GM21367 (cell line): ENCODE results near the gene GSTA5.
A peak's percentile ranks its signal among the peaks of the same experiment; 100 is the strongest.
"Not testable (repeated sequence)": the region's sequence is repeated elsewhere in the genome, so short reads cannot be mapped to it uniquely, and the experiment has no call there.

Experiments used
- ATAC-seq: cut with Tn5 transposase; IDR thresholded peaks from one replicate; pipeline ENCODE4 v1.9.1; 2021; ENCODE audit not compliant: unreplicated experiment

The GSTA5 gene

GRCh38 chr6:52840763-52841585 is at the start of gene GSTA5:
Gene GSTA5, minus strand, starts transcription at chr6:52840813.
- ATAC-seq, result no peak

- no peak for ATAC-seq
Observed at GRCh38 chr6:52890018-52890417, 49.4 kb upstream of the GSTA5 start.

GRCh38 chr6:52887910-52888524 is 47.4 kb upstream of the GSTA5 start:
- ATAC-seq, result no peak

- ATAC-seq, result peak; percentile 100
Observed at GRCh38 chr6:52881996-52882841, 41.6 kb upstream of the GSTA5 start.

- ATAC-seq, result no peak
Observed at GRCh38 chr6:52881662-52881995, 41.0 kb upstream of the GSTA5 start.

- no peak for ATAC-seq
Observed at GRCh38 chr6:52877786-52878185, 37.2 kb upstream of the GSTA5 start.

GRCh38 chr6:52877168-52877567 is 36.6 kb upstream of the GSTA5 start:
- ATAC-seq, result no peak

- no peak for ATAC-seq
Observed at GRCh38 chr6:52876056-52876787, 35.6 kb upstream of the GSTA5 start.

- no peak for ATAC-seq
Observed at GRCh38 chr6:52872031-52872430, 31.4 kb upstream of the GSTA5 start.

GRCh38 chr6:52871621-52872020 is 31.0 kb upstream of the GSTA5 start:
- ATAC-seq, result no peak

- not testable (repeated sequence) for ATAC-seq
Observed at GRCh38 chr6:52870335-52871091, 29.9 kb upstream of the GSTA5 start.

- ATAC-seq, result not testable (repeated sequence)
Observed at GRCh38 chr6:52868899-52869298, 28.3 kb upstream of the GSTA5 start.

- ATAC-seq, result no peak
Observed at GRCh38 chr6:52868240-52868639, 27.6 kb upstream of the GSTA5 start.

- ATAC-seq, result not testable (repeated sequence)
Observed at GRCh38 chr6:52861151-52861550, 20.5 kb upstream of the GSTA5 start.

GRCh38 chr6:52858416-52858815 is 17.8 kb upstream of the GSTA5 start:
- ATAC-seq, result no peak

- ATAC-seq, result not testable (repeated sequence)
Observed at GRCh38 chr6:52856137-52856536, 15.5 kb upstream of the GSTA5 start.

- ATAC-seq, result no peak
Observed at GRCh38 chr6:52849137-52849536, 8.5 kb upstream of the GSTA5 start.

- no peak for ATAC-seq
Observed at GRCh38 chr6:52846002-52846401, 5.4 kb upstream of the GSTA5 start.

- ATAC-seq, result no peak
Observed at GRCh38 chr6:52843605-52844004, 3.0 kb upstream of the GSTA5 start.
